Smooth muscle cell (in vitro differentiated cells): ENCODE measurements around the gene TUSC1. TPM values are rescaled to one million over a fixed set of nuclear protein-coding genes. Genes with fewer than 3 reads are reported as not detected.
"Not testable (repeated sequence)": the region's sequence is repeated elsewhere in the genome, so short reads cannot be mapped to it uniquely, and the experiment has no call there.

Experiments used
- DNase-seq: peaks from one replicate; lab custom pipeline; 2025; ENCODE audit not compliant: unreplicated experiment; lab: John Stamatoyannopoulos, UW
- H2AFZ ChIP-seq: fragments of 200-600 bp; sonication (generic); 2 replicates; pipeline ENCODE4 v1.6.0; 2016; ENCODE audit warnings: antibody characterized with exemption, low read depth, mild to moderate bottlenecking
- H3F3A ChIP-seq: fragments of 200-600 bp; sonication (generic); 2 replicates; pipeline ENCODE4 v1.6.0; 2017; ENCODE audit warnings: antibody characterized with exemption, low read depth
- H3K27ac ChIP-seq: fragments of 200-600 bp; sonication (generic); 2 replicates; pipeline ENCODE4 v1.5.1; 2016; ENCODE audit warnings: low read depth, mild to moderate bottlenecking
- H3K27me3 ChIP-seq: fragments of 200-600 bp; sonication (generic); 2 replicates; pipeline ENCODE4 v1.6.1; 2016; ENCODE audit warnings: low read depth, mild to moderate bottlenecking
- H3K36me3 ChIP-seq: fragments of 200-600 bp; sonication (generic); 2 replicates; pipeline ENCODE4 v1.5.1; 2016; ENCODE audit warnings: low read depth
- H3K4me1 ChIP-seq: fragments of 200-600 bp; sonication (generic); 2 replicates; pipeline ENCODE4 v1.5.1; 2016; ENCODE audit warnings: low read depth
- H3K4me2 ChIP-seq: fragments of 200-600 bp; sonication (generic); 2 replicates; pipeline ENCODE4 v1.6.0; 2016; ENCODE audit warnings: mild to moderate bottlenecking
- H3K4me3 ChIP-seq: fragments of 200-600 bp; sonication (generic); 2 replicates; pipeline ENCODE4 v1.5.1; 2016; ENCODE audit warnings: mild to moderate bottlenecking
- H3K79me2 ChIP-seq: fragments of 200-600 bp; sonication (generic); 2 replicates; pipeline ENCODE4 v1.6.0; 2016; ENCODE audit warnings: low read depth, mild to moderate bottlenecking
- H3K9ac ChIP-seq: fragments of 200-600 bp; sonication (generic); 2 replicates; pipeline ENCODE4 v1.6.0; 2016; ENCODE audit warnings: low read depth
- H3K9me3 ChIP-seq: fragments of 200-600 bp; sonication (generic); replicated peaks from 2 replicates; pipeline ENCODE4 v1.5.1; 2016; ENCODE audit warnings: low read depth
- H4K20me1 ChIP-seq: fragments of 200-600 bp; sonication (generic); 2 replicates; pipeline ENCODE4 v1.6.0; 2016; ENCODE audit warnings: low read depth
- CTCF ChIP-seq: fragments of 200-600 bp; sonication (generic); IDR thresholded peaks from 2 replicates; pipeline ENCODE4 v1.5.1; 2017; ENCODE audit warnings: borderline replicate concordance, mild to moderate bottlenecking, antibody characterized with exemption; ENCODE audit not compliant: insufficient read depth, poor library complexity, severe bottlenecking
- WGBS: methylation state at CpG from one replicate; pipeline ENCODE4 v1.1.7; 2016; ENCODE audit warnings: low lambda C conversion rate; 5-methylcytosine and 5-hydroxymethylcytosine counted together
- polyA plus RNA-seq: library from polyadenylated mRNA; unstranded; fragments of >200 nt; fragmentation: Nextera tagmentation; extraction: Ambion mirVana; gene quantifications from 2 replicates; pipeline ENCODE4 v1.2.1, GENCODE V29; 2016
- total RNA-seq: library from RNA; depleted of rRNA; stranded (reverse); fragments of >200 nt; gene quantifications from 2 replicates; pipeline ENCODE4 v1.2.3, GENCODE V29; 2014

Gene TUSC1
- total and polyA plus RNA-seq, 2 experiments from 2014 or later: 7.9 to 10.6 TPM

- no peak for TF ChIP-seq CTCF
- no peak overlapping the region for H3K27ac ChIP-seq
- no peaks in the 10 kb centered on the region for H3F3A ChIP-seq
- H4K20me1 ChIP-seq: no peaks in the 10 kb centered on the region
- no peak overlapping the region for H3K4me2 ChIP-seq
- no peak for DNase-seq
- H3K36me3 ChIP-seq: no peaks in the 10 kb centered on the region
- H3K9ac ChIP-seq: no peak overlapping the region
- no peaks in the 10 kb centered on the region for H3K4me1 ChIP-seq
- WGBS: 88% methylated on average over 3 of the region's 3 CpGs
- H3K79me2 ChIP-seq: no peaks in the 10 kb centered on the region
- H3K9me3 ChIP-seq: no peaks in the 10 kb centered on the region
- no peak overlapping the region for H2AFZ ChIP-seq
- no peak overlapping the region for H3K4me3 ChIP-seq
- no peaks in the 10 kb centered on the region for H3K27me3 ChIP-seq
Observed at GRCh38 chr9:25702536-25702935, 24.3 kb upstream of the TUSC1 start.

GRCh38 chr9:25700899-25701298 lies 22.7 kb upstream of the TUSC1 start:
- H3K4me3 ChIP-seq, H3K27me3 ChIP-seq, H3F3A ChIP-seq, H3K9me3 ChIP-seq, H3K9ac ChIP-seq, H3K79me2 ChIP-seq, H3K4me1 ChIP-seq, DNase-seq, H2AFZ ChIP-seq, H3K36me3 ChIP-seq, H4K20me1 ChIP-seq, H3K27ac ChIP-seq: not testable (repeated sequence)
- 35% methylated on average over 3 of the region's 3 CpGs for WGBS
- H3K4me2 ChIP-seq: peak overlapping the region; percentile 36

- Histone ChIP-seq H3K27me3 (no peaks in the 10 kb centered on the region), H3K4me2 (peak overlapping the region; percentile 36), H3F3A (no peaks in the 10 kb centered on the region), H2AFZ (no peak overlapping the region), H3K4me1 (no peaks in the 10 kb centered on the region), H3K36me3 (no peaks in the 10 kb centered on the region), H3K27ac (no peak overlapping the region), H3K4me3 (no peak overlapping the region), H3K79me2 (no peaks in the 10 kb centered on the region), H3K9ac (no peak overlapping the region), H3K9me3 (no peaks in the 10 kb centered on the region), H4K20me1 (no peaks in the 10 kb centered on the region)
- no peak for DNase-seq
- no peak for TF ChIP-seq CTCF
Observed at GRCh38 chr9:25700430-25700829, 22.2 kb upstream of the TUSC1 start.

- no peak for DNase-seq
- 32% methylated on average over 4 of the region's 4 CpGs for WGBS
Observed at GRCh38 chr9:25691786-25692185, 13.5 kb upstream of the TUSC1 start.

More at GRCh38 chr9:25691786-25692185, 13.5 kb upstream of the TUSC1 start:
- Histone ChIP-seq H3K4me1 (no peaks in the 10 kb centered on the region), H3K9me3 (no peaks in the 10 kb centered on the region), H3K9ac (peak overlapping the region; percentile 42), H3K4me2 (no peak overlapping the region), H3F3A (no peaks in the 10 kb centered on the region), H4K20me1 (no peaks in the 10 kb centered on the region), H3K27me3 (no peaks in the 10 kb centered on the region), H2AFZ (no peak overlapping the region), H3K27ac (peak overlapping the region; percentile 74), H3K36me3 (no peaks in the 10 kb centered on the region), H3K4me3 (no peak overlapping the region), H3K79me2 (no peaks in the 10 kb centered on the region)
- no peak for TF ChIP-seq CTCF
